GM23338 (cell line): ENCODE results near the gene ZBTB7C. TPM values are rescaled to one million over a fixed set of nuclear protein-coding genes. Genes with fewer than 3 reads are reported as not detected.

Experiments used
- ATAC-seq: fragments of 200-7000 bp; cut with Tn5 transposase; 3 replicates; pipeline ENCODE4 v1.9.1; 2020
- DNase-seq: peaks from one replicate; pipeline ENCODE4 v3.0.0-alpha.2; 2015; ENCODE audit warnings: low spot score
- H2AFZ ChIP-seq: fragments of 200-600 bp; sonication (generic); 2 replicates; pipeline ENCODE4 v1.8.0; 2016; ENCODE audit warnings: antibody characterized with exemption, mild to moderate bottlenecking, moderate library complexity
- H3F3A ChIP-seq: fragments of 200-600 bp; sonication (generic); replicated peaks from 2 replicates; pipeline ENCODE4 v1.8.0; 2017; ENCODE audit warnings: antibody characterized with exemption, mixed run types, low read depth
- H3K27ac ChIP-seq: fragments of 200-600 bp; sonication (generic); 2 replicates; pipeline ENCODE4 v1.6.1; 2016; ENCODE audit warnings: low read depth
- H3K27me3 ChIP-seq: fragments of 200-600 bp; sonication (generic); 2 replicates; pipeline ENCODE4 v1.8.0; 2016; ENCODE audit warnings: mild to moderate bottlenecking, mixed run types, moderate library complexity; ENCODE audit not compliant: insufficient read depth
- H3K36me3 ChIP-seq: fragments of 200-600 bp; sonication (generic); 2 replicates; pipeline ENCODE4 v1.8.0; 2016; ENCODE audit warnings: mild to moderate bottlenecking; ENCODE audit not compliant: insufficient read depth
- H3K4me1 ChIP-seq: fragments of 200-600 bp; sonication (generic); 2 replicates; pipeline ENCODE4 v1.8.0; 2016; ENCODE audit warnings: mild to moderate bottlenecking, moderate library complexity; ENCODE audit not compliant: insufficient read depth
- H3K4me2 ChIP-seq: fragments of 200-600 bp; sonication (generic); 2 replicates; pipeline ENCODE4 v1.7.1; 2017; ENCODE audit warnings: mixed run types
- H3K4me3 ChIP-seq: fragments of 200-600 bp; sonication (generic); 2 replicates; pipeline ENCODE4 v1.6.1; 2016; ENCODE audit warnings: mixed run types
- H3K79me2 ChIP-seq: fragments of 200-600 bp; sonication (generic); replicated peaks from 2 replicates; pipeline ENCODE4 v1.8.0; 2017; ENCODE audit warnings: mild to moderate bottlenecking; ENCODE audit not compliant: insufficient read depth
- H3K9me2 ChIP-seq: fragments of 200-600 bp; sonication (generic); 2 replicates; pipeline ENCODE4 v1.8.0; 2017; ENCODE audit not compliant: insufficient read depth
- H4K20me1 ChIP-seq: fragments of 200-600 bp; sonication (generic); replicated peaks from 2 replicates; pipeline ENCODE4 v1.8.0; 2017; ENCODE audit warnings: mild to moderate bottlenecking; ENCODE audit not compliant: insufficient read depth
- H3K27ac Mint-ChIP-seq: 2 replicates; pipeline ENCODE4 v1.8.0; 2020; ENCODE audit warnings: inconsistent platforms, mild to moderate bottlenecking, moderate library complexity, mixed read lengths
- H3K27me3 Mint-ChIP-seq: 3 replicates; pipeline ENCODE4 v1.8.0; 2022; ENCODE audit warnings: low read depth, mild to moderate bottlenecking, moderate library complexity, mixed read lengths, inconsistent platforms; ENCODE audit not compliant: insufficient read depth, poor library complexity
- H3K36me3 Mint-ChIP-seq: 3 replicates; pipeline ENCODE4 v1.8.0; 2021; ENCODE audit warnings: low read depth, mild to moderate bottlenecking, inconsistent platforms, moderate library complexity, mixed read lengths
- H3K4me1 Mint-ChIP-seq: 3 replicates; pipeline ENCODE4 v1.8.0; 2020; ENCODE audit warnings: mild to moderate bottlenecking, inconsistent platforms, mixed read lengths
- H3K4me3 Mint-ChIP-seq: 3 replicates; pipeline ENCODE4 v1.8.0; 2021; ENCODE audit warnings: moderate library complexity, mild to moderate bottlenecking, inconsistent platforms, mixed read lengths
- H3K9me3 Mint-ChIP-seq: 3 replicates; pipeline ENCODE4 v1.8.0; 2020; ENCODE audit warnings: moderate library complexity, mild to moderate bottlenecking, inconsistent platforms, mixed read lengths
- CREB1 ChIP-seq: fragments of 250-450 bp; sonication (Bioruptor Pico); IDR thresholded peaks from 2 replicates; pipeline ENCODE4 v1.5.0; 2020; ENCODE audit warnings: low read depth, mild to moderate bottlenecking, moderate library complexity
- CTCF ChIP-seq, 2 experiments: fragments of 200-600 bp in 1 of 2; sonication (generic) in 1 of 2; conservative IDR thresholded peaks; 2 replicates each; pipeline versions ENCODE4 v1.5.1 to v1.6.1; 2016 to 2017; ENCODE audit warnings: antibody characterized with exemption in 2 of 2, low read depth in 2 of 2, mild to moderate bottlenecking in 2 of 2, moderate library complexity in 1 of 2
- EZH2 ChIP-seq: fragments of 200-600 bp; sonication (generic); IDR thresholded peaks from one replicate; pipeline ENCODE4 v1.8.0; 2017; ENCODE audit warnings: antibody characterized with exemption, mild to moderate bottlenecking, low read depth; ENCODE audit not compliant: unreplicated experiment
- EZH2phosphoT487 ChIP-seq: fragments of 200-600 bp; sonication (generic); IDR thresholded peaks from one replicate; pipeline ENCODE4 v1.8.1; 2018; ENCODE audit warnings: antibody characterized with exemption; ENCODE audit not compliant: unreplicated experiment
- JUNB ChIP-seq: IDR thresholded peaks from one replicate; pipeline ENCODE4 v1.6.1; 2016; ENCODE audit warnings: antibody characterized with exemption; ENCODE audit not compliant: unreplicated experiment
- NANOG ChIP-seq: IDR thresholded peaks from 2 replicates; pipeline ENCODE4 v1.6.1; 2016; ENCODE audit warnings: antibody characterized with exemption, borderline replicate concordance
- POLR2AphosphoS5 ChIP-seq: IDR thresholded peaks from 2 replicates; pipeline ENCODE4 v1.6.1; 2016; ENCODE audit warnings: antibody characterized with exemption, low read depth
- REST ChIP-seq: IDR thresholded peaks from one replicate; pipeline ENCODE4 v1.6.1; 2018; ENCODE audit warnings: antibody characterized with exemption; ENCODE audit not compliant: unreplicated experiment
- STAT1 ChIP-seq: IDR thresholded peaks from one replicate; pipeline ENCODE4 v1.6.1; 2016; ENCODE audit warnings: antibody characterized with exemption; ENCODE audit not compliant: unreplicated experiment
- ZNF114 ChIP-seq: fragments of 250-450 bp; sonication (Bioruptor Pico); IDR thresholded peaks from 2 replicates; pipeline ENCODE4 v1.5.0; 2020; ENCODE audit warnings: mild to moderate bottlenecking, moderate library complexity
- ZNF331 ChIP-seq: fragments of 250-450 bp; sonication (Bioruptor Pico); IDR thresholded peaks from 2 replicates; pipeline ENCODE4 v1.5.0; 2020; ENCODE audit warnings: low read depth, mild to moderate bottlenecking, moderate library complexity
- polyA plus RNA-seq: library from polyadenylated mRNA; unstranded; fragments of >200 nt; fragmentation: Nextera tagmentation; extraction: Ambion mirVana; gene quantifications from 2 replicates; pipeline ENCODE4 v1.2.1, GENCODE V29; 2016
- total RNA-seq: library from RNA; depleted of rRNA; stranded (reverse); fragments of >200 nt; shearing (Covaris generic); gene quantifications from 2 replicates; pipeline ENCODE4 v1.2.3, GENCODE V29; 2014
- TF ChIP-seq, protein P1 (sequence below): IDR thresholded peaks from 2 replicates; pipeline ENCODE4 v1.6.1; 2016; ENCODE audit warnings: antibody characterized with exemption
- TF ChIP-seq, protein P2 (sequence below): fragments of 250-450 bp; sonication (Bioruptor Pico); IDR thresholded peaks from 2 replicates; pipeline ENCODE4 v1.5.0; 2020; ENCODE audit warnings: mild to moderate bottlenecking, moderate library complexity

ZBTB7C gene
- total and polyA plus RNA-seq, 2 experiments from 2014 or later: 0.03 to 0.14 TPM

DNA sequence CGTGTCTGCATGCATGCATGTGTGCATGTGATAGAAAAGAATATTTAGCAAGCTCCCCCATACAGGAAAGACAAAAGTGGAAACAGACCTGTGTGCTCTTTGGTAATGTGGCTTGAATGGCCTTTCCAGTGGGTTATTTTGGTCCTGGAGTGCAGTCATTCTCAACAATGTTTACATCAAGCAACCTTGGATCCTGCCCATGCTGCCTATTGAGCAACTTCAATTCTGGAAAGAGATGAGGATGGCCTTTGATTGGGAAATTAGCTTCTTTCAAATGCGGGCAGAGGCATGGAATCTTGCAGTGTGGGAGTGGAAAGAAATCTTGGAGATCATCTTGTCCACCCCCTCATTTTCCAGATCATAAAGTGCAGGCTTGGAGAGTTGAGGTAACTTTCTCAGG is 391.5 kb downstream of the ZBTB7C start:
- Histone ChIP-seq H3K79me2 (no peaks in the 10 kb centered on the region), H2AFZ (no peak overlapping the region), H3K27me3 (no peaks in the 10 kb centered on the region), H3F3A (no peaks in the 10 kb centered on the region), H3K9me2 (no peaks in the 10 kb centered on the region), H3K4me3 (no peak overlapping the region), H3K4me1 (peaks cover 23% of the 10 kb centered on the region), H3K27ac (no peak overlapping the region), H3K36me3 (no peaks in the 10 kb centered on the region), H3K4me2 (no peak overlapping the region), H4K20me1 (no peaks in the 10 kb centered on the region)
- Mint-ChIP-seq H3K27me3 (peaks cover 11% of the 10 kb centered on the region), H3K9me3 (no peaks in the 10 kb centered on the region; the same call in 2 of the 3 replicates), H3K27ac (no peak overlapping the region), H3K4me3 (no peak overlapping the region), H3K36me3 (no peaks in the 10 kb centered on the region), H3K4me1 (peaks cover 24% of the 10 kb centered on the region)
- no peak for DNase-seq
- ATAC-seq: no peak
- TF ChIP-seq ZNF114 (CRISPR knock-in tag) (no peak), JUNB (no peak), STAT1 (no peak), POLR2AphosphoS5 (no peak), ZNF331 (CRISPR knock-in tag) (no peak), EZH2phosphoT487 (no peak), EZH2 (no peak), NANOG (no peak), CREB1 (CRISPR knock-in tag) (no peak), CTCF (conservative IDR thresholded peaks at IDR 0.05; ENCODE audit: low read depth in 2 of 2) (no peak), REST (no peak)
- TF ChIP-seq, protein P1, sequence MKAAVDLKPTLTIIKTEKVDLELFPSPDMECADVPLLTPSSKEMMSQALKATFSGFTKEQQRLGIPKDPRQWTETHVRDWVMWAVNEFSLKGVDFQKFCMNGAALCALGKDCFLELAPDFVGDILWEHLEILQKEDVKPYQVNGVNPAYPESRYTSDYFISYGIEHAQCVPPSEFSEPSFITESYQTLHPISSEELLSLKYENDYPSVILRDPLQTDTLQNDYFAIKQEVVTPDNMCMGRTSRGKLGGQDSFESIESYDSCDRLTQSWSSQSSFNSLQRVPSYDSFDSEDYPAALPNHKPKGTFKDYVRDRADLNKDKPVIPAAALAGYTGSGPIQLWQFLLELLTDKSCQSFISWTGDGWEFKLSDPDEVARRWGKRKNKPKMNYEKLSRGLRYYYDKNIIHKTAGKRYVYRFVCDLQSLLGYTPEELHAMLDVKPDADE: no peak
- TF ChIP-seq, protein P2, sequence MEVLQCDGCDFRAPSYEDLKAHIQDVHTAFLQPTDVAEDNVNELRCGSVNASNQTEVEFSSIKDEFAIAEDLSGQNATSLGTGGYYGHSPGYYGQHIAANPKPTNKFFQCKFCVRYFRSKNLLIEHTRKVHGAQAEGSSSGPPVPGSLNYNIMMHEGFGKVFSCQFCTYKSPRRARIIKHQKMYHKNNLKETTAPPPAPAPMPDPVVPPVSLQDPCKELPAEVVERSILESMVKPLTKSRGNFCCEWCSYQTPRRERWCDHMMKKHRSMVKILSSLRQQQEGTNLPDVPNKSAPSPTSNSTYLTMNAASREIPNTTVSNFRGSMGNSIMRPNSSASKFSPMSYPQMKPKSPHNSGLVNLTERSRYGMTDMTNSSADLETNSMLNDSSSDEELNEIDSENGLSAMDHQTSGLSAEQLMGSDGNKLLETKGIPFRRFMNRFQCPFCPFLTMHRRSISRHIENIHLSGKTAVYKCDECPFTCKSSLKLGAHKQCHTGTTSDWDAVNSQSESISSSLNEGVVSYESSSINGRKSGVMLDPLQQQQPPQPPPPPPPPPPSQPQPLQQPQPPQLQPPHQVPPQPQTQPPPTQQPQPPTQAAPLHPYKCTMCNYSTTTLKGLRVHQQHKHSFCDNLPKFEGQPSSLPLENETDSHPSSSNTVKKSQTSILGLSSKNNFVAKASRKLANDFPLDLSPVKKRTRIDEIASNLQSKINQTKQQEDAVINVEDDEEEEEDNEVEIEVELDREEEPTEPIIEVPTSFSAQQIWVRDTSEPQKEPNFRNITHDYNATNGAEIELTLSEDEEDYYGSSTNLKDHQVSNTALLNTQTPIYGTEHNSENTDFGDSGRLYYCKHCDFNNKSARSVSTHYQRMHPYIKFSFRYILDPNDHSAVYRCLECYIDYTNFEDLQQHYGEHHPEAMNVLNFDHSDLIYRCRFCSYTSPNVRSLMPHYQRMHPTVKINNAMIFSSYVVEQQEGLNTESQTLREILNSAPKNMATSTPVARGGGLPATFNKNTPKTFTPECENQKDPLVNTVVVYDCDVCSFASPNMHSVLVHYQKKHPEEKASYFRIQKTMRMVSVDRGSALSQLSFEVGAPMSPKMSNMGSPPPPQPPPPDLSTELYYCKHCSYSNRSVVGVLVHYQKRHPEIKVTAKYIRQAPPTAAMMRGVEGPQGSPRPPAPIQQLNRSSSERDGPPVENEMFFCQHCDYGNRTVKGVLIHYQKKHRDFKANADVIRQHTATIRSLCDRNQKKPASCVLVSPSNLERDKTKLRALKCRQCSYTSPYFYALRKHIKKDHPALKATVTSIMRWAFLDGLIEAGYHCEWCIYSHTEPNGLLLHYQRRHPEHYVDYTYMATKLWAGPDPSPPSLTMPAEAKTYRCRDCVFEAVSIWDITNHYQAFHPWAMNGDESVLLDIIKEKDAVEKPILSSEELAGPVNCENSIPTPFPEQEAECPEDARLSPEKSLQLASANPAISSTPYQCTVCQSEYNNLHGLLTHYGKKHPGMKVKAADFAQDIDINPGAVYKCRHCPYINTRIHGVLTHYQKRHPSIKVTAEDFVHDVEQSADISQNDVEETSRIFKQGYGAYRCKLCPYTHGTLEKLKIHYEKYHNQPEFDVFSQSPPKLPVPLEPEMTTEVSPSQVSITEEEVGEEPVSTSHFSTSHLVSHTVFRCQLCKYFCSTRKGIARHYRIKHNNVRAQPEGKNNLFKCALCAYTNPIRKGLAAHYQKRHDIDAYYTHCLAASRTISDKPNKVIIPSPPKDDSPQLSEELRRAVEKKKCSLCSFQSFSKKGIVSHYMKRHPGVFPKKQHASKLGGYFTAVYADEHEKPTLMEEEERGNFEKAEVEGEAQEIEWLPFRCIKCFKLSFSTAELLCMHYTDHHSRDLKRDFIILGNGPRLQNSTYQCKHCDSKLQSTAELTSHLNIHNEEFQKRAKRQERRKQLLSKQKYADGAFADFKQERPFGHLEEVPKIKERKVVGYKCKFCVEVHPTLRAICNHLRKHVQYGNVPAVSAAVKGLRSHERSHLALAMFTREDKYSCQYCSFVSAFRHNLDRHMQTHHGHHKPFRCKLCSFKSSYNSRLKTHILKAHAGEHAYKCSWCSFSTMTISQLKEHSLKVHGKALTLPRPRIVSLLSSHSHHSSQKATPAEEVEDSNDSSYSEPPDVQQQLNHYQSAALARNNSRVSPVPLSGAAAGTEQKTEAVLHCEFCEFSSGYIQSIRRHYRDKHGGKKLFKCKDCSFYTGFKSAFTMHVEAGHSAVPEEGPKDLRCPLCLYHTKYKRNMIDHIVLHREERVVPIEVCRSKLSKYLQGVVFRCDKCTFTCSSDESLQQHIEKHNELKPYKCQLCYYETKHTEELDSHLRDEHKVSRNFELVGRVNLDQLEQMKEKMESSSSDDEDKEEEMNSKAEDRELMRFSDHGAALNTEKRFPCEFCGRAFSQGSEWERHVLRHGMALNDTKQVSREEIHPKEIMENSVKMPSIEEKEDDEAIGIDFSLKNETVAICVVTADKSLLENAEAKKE: no peak
